Motor neuron (in vitro differentiated cells): ENCODE data around the gene RIN3. TPM values are rescaled to one million over a fixed set of nuclear protein-coding genes. Genes with fewer than 3 reads are reported as not detected.
"Not testable (repeated sequence)": the region's sequence is repeated elsewhere in the genome, so short reads cannot be mapped to it uniquely, and the experiment has no call there.

ENCODE experiments used
- ATAC-seq, 8 experiments: fragments of 200-7000 bp; cut with Tn5 transposase; replicated peaks in 6 of 8; 2 replicates each; pipeline ENCODE4 v1.8.0; 2021; ENCODE audit warnings: mild to moderate bottlenecking in 8 of 8, moderate library complexity in 8 of 8
- H3K27ac ChIP-seq, 2 donors: fragments of 250-450 bp; sonication (Bioruptor Pico); 2 replicates each; pipeline ENCODE4 v1.9.0; 2021; ENCODE audit warnings: antibody characterized with exemption in 2 of 2, mild to moderate bottlenecking in 2 of 2, moderate library complexity in 1 of 2
- H3K4me1 ChIP-seq, 2 donors: fragments of 250-450 bp; sonication (Bioruptor Pico); replicated peaks in 1 of 2; 2 replicates each; pipeline ENCODE4 v1.6.1; 2021; ENCODE audit warnings: antibody characterized with exemption in 2 of 2, mild to moderate bottlenecking in 2 of 2, moderate library complexity in 1 of 2
- H3K4me3 ChIP-seq, 5 donors: fragments of 250-450 bp; sonication (Bioruptor Pico); 2 replicates each; pipeline ENCODE4 v1.9.0; 2021; ENCODE audit warnings: antibody characterized with exemption in 5 of 5, mild to moderate bottlenecking in 5 of 5, moderate library complexity in 4 of 5
- whole genome bisulfite sequencing, 10 experiments: fragments of 450-650 bp; shearing (Covaris generic); methylation state at CpG; one replicate each; pipeline ENCODE4 v1.0.0; 2022; 5-methylcytosine and 5-hydroxymethylcytosine counted together
- in situ Hi-C, 9 experiments: fragments of 400-800 bp; cut with MboI; loops; one replicate each; pipeline ENCODE4 v1.15.0; 2021; ENCODE audit warnings: low sequenced_read_pairs in 9 of 9, low pct_unique_long_range_greater_than_20kb in 2 of 9; ENCODE audit not compliant: unreplicated experiment in 9 of 9
- total RNA-seq, 8 experiments: library from RNA; unstranded; fragments of 300-600 nt; gene quantifications; 2 replicates each; pipeline versions ENCODE4 v1.2.3 to v1.2.4, GENCODE V29; 2022

The RIN3 gene
- total RNA-seq, 8 experiments from 2014 or later = 0.21 to 23.9 (median 2.3) TPM

- 94 to 100% (median 100%) methylated on average over 1 to 4 of the region's 8 CpGs; no CpG with 5 or more reads in 5 of the 10 experiments for WGBS, 10 experiments
- ATAC-seq = no peak
- H3K4me1 ChIP-seq = peaks cover 3 to 9% of the 10 kb centered on the region in 2 donors
- H3K27ac ChIP-seq = no peak overlapping the region
- in situ Hi-C loops = loop anchor here in 1 of 9 experiments (10.0 kb wide), 1 partner anchor 72 kb away; no protein-coding TSS in a partner anchor
- H3K4me3 ChIP-seq = no peak overlapping the region
These were observed 199.1 kb downstream of the RIN3 start for GRCh38 chr14:92712654-92713051.

- not testable (repeated sequence) for H3K4me1 ChIP-seq, H3K27ac ChIP-seq, H3K4me3 ChIP-seq
- peak in 4 of 8 experiments; percentile 55 to 99 (median 94) for ATAC-seq
- WGBS, 10 experiments = 0 to 100% (median 100%) methylated on average over 1 to 5 of the region's 7 CpGs; no CpG with 5 or more reads in 3 of the 10 experiments
- in situ Hi-C loops = loop anchor here in 1 of 9 experiments (10.0 kb wide), 1 partner anchor 70 kb away; no protein-coding TSS in a partner anchor
These were observed 201.2 kb downstream of the RIN3 start for GRCh38 chr14:92714739-92715307.

- H3K4me3 ChIP-seq = no peak overlapping the region
- no peaks in the 10 kb centered on the region for H3K4me1 ChIP-seq
- WGBS, 10 experiments = 60 to 100% (median 85%) methylated on average over 2 to 8 of the region's 10 CpGs; no CpG with 5 or more reads in 3 of the 10 experiments
- H3K27ac ChIP-seq = no peak overlapping the region
- in situ Hi-C loops = loop anchor here in 1 of 9 experiments (10.0 kb wide), 1 partner anchor 69 kb away; no protein-coding TSS in a partner anchor
- ATAC-seq = no peak
These were observed 202.6 kb downstream of the RIN3 start for GRCh38 chr14:92716131-92716530.

- in situ Hi-C loops = loop anchor here in 1 of 9 experiments (10.0 kb wide), 1 partner anchor 67 kb away; no protein-coding TSS in a partner anchor
- ATAC-seq = no peak
- Histone ChIP-seq H3K27ac (no peak overlapping the region), H3K4me1 (no peaks in the 10 kb centered on the region), H3K4me3 (no peak overlapping the region)
- 69 to 100% (median 81%) methylated on average over 1 to 10 of the region's 11 CpGs; no CpG with 5 or more reads in 2 of the 10 experiments for WGBS, 10 experiments
These were observed 204.0 kb downstream of the RIN3 start for GRCh38 chr14:92717571-92718042.

GRCh38 chr14:92718664-92719063, 205.1 kb downstream of the RIN3 start:
- in situ Hi-C loops = loop anchor here in 1 of 9 experiments (10.0 kb wide), 1 partner anchor 66 kb away; no protein-coding TSS in a partner anchor

GRCh38 chr14:92719421-92719820, 205.8 kb downstream of the RIN3 start:
- Histone ChIP-seq H3K4me3 (no peak overlapping the region), H3K4me1 (no peaks in the 10 kb centered on the region), H3K27ac (no peak overlapping the region)
- in situ Hi-C loops = loop anchor here in 1 of 9 experiments (10.0 kb wide), 1 partner anchor 65 kb away; no protein-coding TSS in a partner anchor
- WGBS, 10 experiments = 88 to 100% (median 100%) methylated on average over 1 to 2 of the region's 2 CpGs; no CpG with 5 or more reads in 3 of the 10 experiments
- no peak for ATAC-seq

More at GRCh38 chr14:92718664-92719063, 205.1 kb downstream of the RIN3 start:
- 58 to 100% (median 92%) methylated on average over 1 to 8 of the region's 8 CpGs; no CpG with 5 or more reads in 4 of the 10 experiments for WGBS, 10 experiments
- H3K4me1 ChIP-seq = no peaks in the 10 kb centered on the region
- ATAC-seq = no peak
- H3K4me3 ChIP-seq = no peak overlapping the region
- no peak overlapping the region for H3K27ac ChIP-seq

GRCh38 chr14:92719890-92720323, 206.3 kb downstream of the RIN3 start:
- H3K27ac ChIP-seq = no peak overlapping the region
- in situ Hi-C loops = loop anchor here in 1 of 9 experiments (10.0 kb wide), 1 partner anchor 65 kb away; no protein-coding TSS in a partner anchor
- 14 to 100% (median 85%) methylated on average over 1 to 5 of the region's 5 CpGs; no CpG with 5 or more reads in 3 of the 10 experiments for WGBS, 10 experiments
- no peaks in the 10 kb centered on the region for H3K4me1 ChIP-seq
- ATAC-seq = peak in 3 of 8 experiments; percentile 38 to 83 (median 71)
- H3K4me3 ChIP-seq = no peak overlapping the region

GRCh38 chr14:92724516-92725340, 211.1 kb downstream of the RIN3 start:
- in situ Hi-C loops = no loop called here
- no peaks in the 10 kb centered on the region for H3K4me1 ChIP-seq
- H3K27ac ChIP-seq = no peak overlapping the region
- 33 to 100% (median 92%) methylated on average over 1 to 9 of the region's 14 CpGs; no CpG with 5 or more reads in 2 of the 10 experiments for WGBS, 10 experiments
- no peak for ATAC-seq
- no peak overlapping the region for H3K4me3 ChIP-seq

- H3K4me3 ChIP-seq = no peak overlapping the region
- in situ Hi-C loops = no loop called here
- ATAC-seq = peak; percentile 24 to 95 (median 48)
- WGBS, 10 experiments = 10 to 100% (median 78%) methylated on average over 1 to 8 of the region's 12 CpGs; no CpG with 5 or more reads in 1 of the 10 experiments
- H3K27ac ChIP-seq = no peak overlapping the region
- no peaks in the 10 kb centered on the region for H3K4me1 ChIP-seq
These were observed 212.8 kb downstream of the RIN3 start for GRCh38 chr14:92726135-92726932.

GRCh38 chr14:92726933-92727262, 213.3 kb downstream of the RIN3 start:
- in situ Hi-C loops = no loop called here
- Histone ChIP-seq H3K4me1 (no peaks in the 10 kb centered on the region), H3K4me3 (no peak overlapping the region), H3K27ac (no peak overlapping the region)
- ATAC-seq = no peak
- 87 to 100% (median 100%) methylated on average over 1 to 5 of the region's 8 CpGs; no CpG with 5 or more reads in 4 of the 10 experiments for WGBS, 10 experiments

- Histone ChIP-seq H3K4me3 (no peak overlapping the region), H3K4me1 (no peaks in the 10 kb centered on the region), H3K27ac (no peak overlapping the region)
- in situ Hi-C loops = no loop called here
- no peak for ATAC-seq
- WGBS, 10 experiments = 72 to 100% (median 86%) methylated on average over 1 to 4 of the region's 8 CpGs; no CpG with 5 or more reads in 3 of the 10 experiments
These were observed 215.3 kb downstream of the RIN3 start for GRCh38 chr14:92728759-92729364.
